Testis (tissue), 2 donors: ENCODE measurements around the gene PPP6R2.

Experiments used
- CTCF ChIP-seq, 3 experiments: fragments of 450-650 bp in 2 of 3; fragments of 200-600 bp in 1 of 3; sonication (generic) in 1 of 3; IDR thresholded peaks; one replicate each; pipeline ENCODE4 v1.5.1; 2016 to 2019; ENCODE audit warnings: antibody characterized with exemption in 3 of 3, mild to moderate bottlenecking in 2 of 3, moderate library complexity in 1 of 3
- POLR2A ChIP-seq: fragments of 450-650 bp; IDR thresholded peaks from one replicate; pipeline ENCODE4 v1.6.1; 2017; ENCODE audit warnings: antibody characterized with exemption, mild to moderate bottlenecking, moderate library complexity

GRCh38 chr22:50460938-50461337, 117.8 kb downstream of the PPP6R2 start:
- TF ChIP-seq CTCF (IDR thresholded peaks at IDR 0.05) (no peak), POLR2A (no peak)
